GM23338 (cell line): Measurements from ENCODE around the gene CHIC2. TPM values are rescaled to one million over a fixed set of nuclear protein-coding genes. Genes with fewer than 3 reads are reported as not detected.
A peak's percentile ranks its signal among the peaks of the same experiment; 100 is the strongest.

Experiments
- ATAC-seq: fragments of 200-7000 bp; cut with Tn5 transposase; 3 replicates; pipeline ENCODE4 v1.9.1; 2020
- DNase-seq: peaks from one replicate; pipeline ENCODE4 v3.0.0-alpha.2; 2015; ENCODE audit warnings: low spot score
- H2AFZ ChIP-seq: fragments of 200-600 bp; sonication (generic); 2 replicates; pipeline ENCODE4 v1.8.0; 2016; ENCODE audit warnings: antibody characterized with exemption, mild to moderate bottlenecking, moderate library complexity
- H3F3A ChIP-seq: fragments of 200-600 bp; sonication (generic); replicated peaks from 2 replicates; pipeline ENCODE4 v1.8.0; 2017; ENCODE audit warnings: antibody characterized with exemption, mixed run types, low read depth
- H3K27ac ChIP-seq: fragments of 200-600 bp; sonication (generic); 2 replicates; pipeline ENCODE4 v1.6.1; 2016; ENCODE audit warnings: low read depth
- H3K27me3 ChIP-seq: fragments of 200-600 bp; sonication (generic); 2 replicates; pipeline ENCODE4 v1.8.0; 2016; ENCODE audit warnings: mild to moderate bottlenecking, mixed run types, moderate library complexity; ENCODE audit not compliant: insufficient read depth
- H3K36me3 ChIP-seq: fragments of 200-600 bp; sonication (generic); 2 replicates; pipeline ENCODE4 v1.8.0; 2016; ENCODE audit warnings: mild to moderate bottlenecking; ENCODE audit not compliant: insufficient read depth
- H3K4me1 ChIP-seq: fragments of 200-600 bp; sonication (generic); 2 replicates; pipeline ENCODE4 v1.8.0; 2016; ENCODE audit warnings: mild to moderate bottlenecking, moderate library complexity; ENCODE audit not compliant: insufficient read depth
- H3K4me2 ChIP-seq: fragments of 200-600 bp; sonication (generic); 2 replicates; pipeline ENCODE4 v1.7.1; 2017; ENCODE audit warnings: mixed run types
- H3K4me3 ChIP-seq: fragments of 200-600 bp; sonication (generic); 2 replicates; pipeline ENCODE4 v1.6.1; 2016; ENCODE audit warnings: mixed run types
- H3K79me2 ChIP-seq: fragments of 200-600 bp; sonication (generic); replicated peaks from 2 replicates; pipeline ENCODE4 v1.8.0; 2017; ENCODE audit warnings: mild to moderate bottlenecking; ENCODE audit not compliant: insufficient read depth
- H3K9me2 ChIP-seq: fragments of 200-600 bp; sonication (generic); 2 replicates; pipeline ENCODE4 v1.8.0; 2017; ENCODE audit not compliant: insufficient read depth
- H4K20me1 ChIP-seq: fragments of 200-600 bp; sonication (generic); replicated peaks from 2 replicates; pipeline ENCODE4 v1.8.0; 2017; ENCODE audit warnings: mild to moderate bottlenecking; ENCODE audit not compliant: insufficient read depth
- H3K27ac Mint-ChIP-seq: 2 replicates; pipeline ENCODE4 v1.8.0; 2020; ENCODE audit warnings: inconsistent platforms, mild to moderate bottlenecking, moderate library complexity, mixed read lengths
- H3K27me3 Mint-ChIP-seq: 3 replicates; pipeline ENCODE4 v1.8.0; 2022; ENCODE audit warnings: low read depth, mild to moderate bottlenecking, moderate library complexity, mixed read lengths, inconsistent platforms; ENCODE audit not compliant: insufficient read depth, poor library complexity
- H3K36me3 Mint-ChIP-seq: 3 replicates; pipeline ENCODE4 v1.8.0; 2021; ENCODE audit warnings: low read depth, mild to moderate bottlenecking, inconsistent platforms, moderate library complexity, mixed read lengths
- H3K4me1 Mint-ChIP-seq: 3 replicates; pipeline ENCODE4 v1.8.0; 2020; ENCODE audit warnings: mild to moderate bottlenecking, inconsistent platforms, mixed read lengths
- H3K4me3 Mint-ChIP-seq: 3 replicates; pipeline ENCODE4 v1.8.0; 2021; ENCODE audit warnings: moderate library complexity, mild to moderate bottlenecking, inconsistent platforms, mixed read lengths
- H3K9me3 Mint-ChIP-seq: 3 replicates; pipeline ENCODE4 v1.8.0; 2020; ENCODE audit warnings: moderate library complexity, mild to moderate bottlenecking, inconsistent platforms, mixed read lengths
- EZH2 ChIP-seq: fragments of 200-600 bp; sonication (generic); IDR thresholded peaks from one replicate; pipeline ENCODE4 v1.8.0; 2017; ENCODE audit warnings: antibody characterized with exemption, mild to moderate bottlenecking, low read depth; ENCODE audit not compliant: unreplicated experiment
- NANOG ChIP-seq: IDR thresholded peaks from 2 replicates; pipeline ENCODE4 v1.6.1; 2016; ENCODE audit warnings: antibody characterized with exemption, borderline replicate concordance
- polyA plus RNA-seq: library from polyadenylated mRNA; unstranded; fragments of >200 nt; fragmentation: Nextera tagmentation; extraction: Ambion mirVana; gene quantifications from 2 replicates; pipeline ENCODE4 v1.2.1, GENCODE V29; 2016
- total RNA-seq: library from RNA; depleted of rRNA; stranded (reverse); fragments of >200 nt; shearing (Covaris generic); gene quantifications from 2 replicates; pipeline ENCODE4 v1.2.3, GENCODE V29; 2014
- TF ChIP-seq, protein P1 (sequence below): IDR thresholded peaks from one replicate; pipeline ENCODE4 v1.6.1; 2018; ENCODE audit warnings: antibody characterized with exemption; ENCODE audit not compliant: unreplicated experiment
- TF ChIP-seq, protein P2 (sequence below): IDR thresholded peaks from 2 replicates; pipeline ENCODE4 v1.6.1; 2016; ENCODE audit warnings: antibody characterized with exemption
- TF ChIP-seq, protein P3 (sequence below): fragments of 250-450 bp; sonication (Bioruptor Pico); IDR thresholded peaks from 2 replicates; pipeline ENCODE4 v1.5.0; 2020; ENCODE audit warnings: mild to moderate bottlenecking, moderate library complexity

CHIC2 gene
- total and polyA plus RNA-seq, 2 experiments from 2014 or later = 17.2 to 18.3 TPM

DNA sequence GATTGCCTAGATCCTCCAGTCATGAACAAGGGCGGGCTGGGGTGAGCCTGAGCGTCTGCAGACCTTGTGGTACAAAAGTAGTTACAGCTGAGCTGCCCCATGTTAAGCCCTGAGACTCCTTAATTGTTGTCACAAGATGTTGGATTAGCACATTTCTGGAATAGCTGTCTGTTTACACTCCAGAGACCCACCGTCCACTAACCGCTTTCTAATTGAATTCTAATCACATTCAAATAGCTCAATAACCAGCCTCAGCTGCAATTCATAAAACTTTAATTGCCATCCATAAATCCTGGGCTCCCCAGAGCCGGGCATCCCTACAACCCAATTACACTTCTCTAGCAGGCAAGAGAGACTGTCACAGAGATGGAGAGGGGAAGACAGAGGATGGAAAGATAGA is 34.0 kb upstream of the CHIC2 start (continued):
- TF ChIP-seq, protein P1, sequence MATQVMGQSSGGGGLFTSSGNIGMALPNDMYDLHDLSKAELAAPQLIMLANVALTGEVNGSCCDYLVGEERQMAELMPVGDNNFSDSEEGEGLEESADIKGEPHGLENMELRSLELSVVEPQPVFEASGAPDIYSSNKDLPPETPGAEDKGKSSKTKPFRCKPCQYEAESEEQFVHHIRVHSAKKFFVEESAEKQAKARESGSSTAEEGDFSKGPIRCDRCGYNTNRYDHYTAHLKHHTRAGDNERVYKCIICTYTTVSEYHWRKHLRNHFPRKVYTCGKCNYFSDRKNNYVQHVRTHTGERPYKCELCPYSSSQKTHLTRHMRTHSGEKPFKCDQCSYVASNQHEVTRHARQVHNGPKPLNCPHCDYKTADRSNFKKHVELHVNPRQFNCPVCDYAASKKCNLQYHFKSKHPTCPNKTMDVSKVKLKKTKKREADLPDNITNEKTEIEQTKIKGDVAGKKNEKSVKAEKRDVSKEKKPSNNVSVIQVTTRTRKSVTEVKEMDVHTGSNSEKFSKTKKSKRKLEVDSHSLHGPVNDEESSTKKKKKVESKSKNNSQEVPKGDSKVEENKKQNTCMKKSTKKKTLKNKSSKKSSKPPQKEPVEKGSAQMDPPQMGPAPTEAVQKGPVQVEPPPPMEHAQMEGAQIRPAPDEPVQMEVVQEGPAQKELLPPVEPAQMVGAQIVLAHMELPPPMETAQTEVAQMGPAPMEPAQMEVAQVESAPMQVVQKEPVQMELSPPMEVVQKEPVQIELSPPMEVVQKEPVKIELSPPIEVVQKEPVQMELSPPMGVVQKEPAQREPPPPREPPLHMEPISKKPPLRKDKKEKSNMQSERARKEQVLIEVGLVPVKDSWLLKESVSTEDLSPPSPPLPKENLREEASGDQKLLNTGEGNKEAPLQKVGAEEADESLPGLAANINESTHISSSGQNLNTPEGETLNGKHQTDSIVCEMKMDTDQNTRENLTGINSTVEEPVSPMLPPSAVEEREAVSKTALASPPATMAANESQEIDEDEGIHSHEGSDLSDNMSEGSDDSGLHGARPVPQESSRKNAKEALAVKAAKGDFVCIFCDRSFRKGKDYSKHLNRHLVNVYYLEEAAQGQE = no peak
- TF ChIP-seq, protein P2, sequence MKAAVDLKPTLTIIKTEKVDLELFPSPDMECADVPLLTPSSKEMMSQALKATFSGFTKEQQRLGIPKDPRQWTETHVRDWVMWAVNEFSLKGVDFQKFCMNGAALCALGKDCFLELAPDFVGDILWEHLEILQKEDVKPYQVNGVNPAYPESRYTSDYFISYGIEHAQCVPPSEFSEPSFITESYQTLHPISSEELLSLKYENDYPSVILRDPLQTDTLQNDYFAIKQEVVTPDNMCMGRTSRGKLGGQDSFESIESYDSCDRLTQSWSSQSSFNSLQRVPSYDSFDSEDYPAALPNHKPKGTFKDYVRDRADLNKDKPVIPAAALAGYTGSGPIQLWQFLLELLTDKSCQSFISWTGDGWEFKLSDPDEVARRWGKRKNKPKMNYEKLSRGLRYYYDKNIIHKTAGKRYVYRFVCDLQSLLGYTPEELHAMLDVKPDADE = no peak
- no peak for TF ChIP-seq NANOG

GRCh38 chr4:54097152-54097551 is 32.7 kb upstream of the CHIC2 start:
- Mint-ChIP-seq H3K9me3 (no peaks in the 10 kb centered on the region), H3K4me1 (peaks cover 81% of the 10 kb centered on the region), H3K36me3 (no peaks in the 10 kb centered on the region), H3K4me3 (no peak overlapping the region), H3K27ac (no peak overlapping the region), H3K27me3 (peaks cover 100% of the 10 kb centered on the region)
- peak; percentile 24 for TF ChIP-seq EZH2
- TF ChIP-seq, protein P3, sequence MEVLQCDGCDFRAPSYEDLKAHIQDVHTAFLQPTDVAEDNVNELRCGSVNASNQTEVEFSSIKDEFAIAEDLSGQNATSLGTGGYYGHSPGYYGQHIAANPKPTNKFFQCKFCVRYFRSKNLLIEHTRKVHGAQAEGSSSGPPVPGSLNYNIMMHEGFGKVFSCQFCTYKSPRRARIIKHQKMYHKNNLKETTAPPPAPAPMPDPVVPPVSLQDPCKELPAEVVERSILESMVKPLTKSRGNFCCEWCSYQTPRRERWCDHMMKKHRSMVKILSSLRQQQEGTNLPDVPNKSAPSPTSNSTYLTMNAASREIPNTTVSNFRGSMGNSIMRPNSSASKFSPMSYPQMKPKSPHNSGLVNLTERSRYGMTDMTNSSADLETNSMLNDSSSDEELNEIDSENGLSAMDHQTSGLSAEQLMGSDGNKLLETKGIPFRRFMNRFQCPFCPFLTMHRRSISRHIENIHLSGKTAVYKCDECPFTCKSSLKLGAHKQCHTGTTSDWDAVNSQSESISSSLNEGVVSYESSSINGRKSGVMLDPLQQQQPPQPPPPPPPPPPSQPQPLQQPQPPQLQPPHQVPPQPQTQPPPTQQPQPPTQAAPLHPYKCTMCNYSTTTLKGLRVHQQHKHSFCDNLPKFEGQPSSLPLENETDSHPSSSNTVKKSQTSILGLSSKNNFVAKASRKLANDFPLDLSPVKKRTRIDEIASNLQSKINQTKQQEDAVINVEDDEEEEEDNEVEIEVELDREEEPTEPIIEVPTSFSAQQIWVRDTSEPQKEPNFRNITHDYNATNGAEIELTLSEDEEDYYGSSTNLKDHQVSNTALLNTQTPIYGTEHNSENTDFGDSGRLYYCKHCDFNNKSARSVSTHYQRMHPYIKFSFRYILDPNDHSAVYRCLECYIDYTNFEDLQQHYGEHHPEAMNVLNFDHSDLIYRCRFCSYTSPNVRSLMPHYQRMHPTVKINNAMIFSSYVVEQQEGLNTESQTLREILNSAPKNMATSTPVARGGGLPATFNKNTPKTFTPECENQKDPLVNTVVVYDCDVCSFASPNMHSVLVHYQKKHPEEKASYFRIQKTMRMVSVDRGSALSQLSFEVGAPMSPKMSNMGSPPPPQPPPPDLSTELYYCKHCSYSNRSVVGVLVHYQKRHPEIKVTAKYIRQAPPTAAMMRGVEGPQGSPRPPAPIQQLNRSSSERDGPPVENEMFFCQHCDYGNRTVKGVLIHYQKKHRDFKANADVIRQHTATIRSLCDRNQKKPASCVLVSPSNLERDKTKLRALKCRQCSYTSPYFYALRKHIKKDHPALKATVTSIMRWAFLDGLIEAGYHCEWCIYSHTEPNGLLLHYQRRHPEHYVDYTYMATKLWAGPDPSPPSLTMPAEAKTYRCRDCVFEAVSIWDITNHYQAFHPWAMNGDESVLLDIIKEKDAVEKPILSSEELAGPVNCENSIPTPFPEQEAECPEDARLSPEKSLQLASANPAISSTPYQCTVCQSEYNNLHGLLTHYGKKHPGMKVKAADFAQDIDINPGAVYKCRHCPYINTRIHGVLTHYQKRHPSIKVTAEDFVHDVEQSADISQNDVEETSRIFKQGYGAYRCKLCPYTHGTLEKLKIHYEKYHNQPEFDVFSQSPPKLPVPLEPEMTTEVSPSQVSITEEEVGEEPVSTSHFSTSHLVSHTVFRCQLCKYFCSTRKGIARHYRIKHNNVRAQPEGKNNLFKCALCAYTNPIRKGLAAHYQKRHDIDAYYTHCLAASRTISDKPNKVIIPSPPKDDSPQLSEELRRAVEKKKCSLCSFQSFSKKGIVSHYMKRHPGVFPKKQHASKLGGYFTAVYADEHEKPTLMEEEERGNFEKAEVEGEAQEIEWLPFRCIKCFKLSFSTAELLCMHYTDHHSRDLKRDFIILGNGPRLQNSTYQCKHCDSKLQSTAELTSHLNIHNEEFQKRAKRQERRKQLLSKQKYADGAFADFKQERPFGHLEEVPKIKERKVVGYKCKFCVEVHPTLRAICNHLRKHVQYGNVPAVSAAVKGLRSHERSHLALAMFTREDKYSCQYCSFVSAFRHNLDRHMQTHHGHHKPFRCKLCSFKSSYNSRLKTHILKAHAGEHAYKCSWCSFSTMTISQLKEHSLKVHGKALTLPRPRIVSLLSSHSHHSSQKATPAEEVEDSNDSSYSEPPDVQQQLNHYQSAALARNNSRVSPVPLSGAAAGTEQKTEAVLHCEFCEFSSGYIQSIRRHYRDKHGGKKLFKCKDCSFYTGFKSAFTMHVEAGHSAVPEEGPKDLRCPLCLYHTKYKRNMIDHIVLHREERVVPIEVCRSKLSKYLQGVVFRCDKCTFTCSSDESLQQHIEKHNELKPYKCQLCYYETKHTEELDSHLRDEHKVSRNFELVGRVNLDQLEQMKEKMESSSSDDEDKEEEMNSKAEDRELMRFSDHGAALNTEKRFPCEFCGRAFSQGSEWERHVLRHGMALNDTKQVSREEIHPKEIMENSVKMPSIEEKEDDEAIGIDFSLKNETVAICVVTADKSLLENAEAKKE = no peak
- peaks cover 50% of the 10 kb centered on the region for H3F3A ChIP-seq
- no peak overlapping the region for H3K27ac ChIP-seq
- no peak for DNase-seq
- peaks cover 10% of the 10 kb centered on the region for H4K20me1 ChIP-seq
- peak overlapping the region; percentile 93 for H3K4me2 ChIP-seq
- H3K4me3 ChIP-seq = peak overlapping the region; percentile 68
- H3K36me3 ChIP-seq = no peaks in the 10 kb centered on the region
- H3K27me3 ChIP-seq = peaks cover 100% of the 10 kb centered on the region
- no peaks in the 10 kb centered on the region for H3K9me2 ChIP-seq
- ATAC-seq = no peak
- H3K79me2 ChIP-seq = no peaks in the 10 kb centered on the region
- H2AFZ ChIP-seq = no peak overlapping the region
- H3K4me1 ChIP-seq = peaks cover 79% of the 10 kb centered on the region
